Measurements from ENCODE around the gene LHFPL3. TPM values are rescaled to one million over a fixed set of nuclear protein-coding genes. Genes with fewer than 3 reads are reported as not detected.

LHFPL3 gene
- total RNA-seq, 1 experiment from 2014 or later: 0.83 TPM

DNA sequence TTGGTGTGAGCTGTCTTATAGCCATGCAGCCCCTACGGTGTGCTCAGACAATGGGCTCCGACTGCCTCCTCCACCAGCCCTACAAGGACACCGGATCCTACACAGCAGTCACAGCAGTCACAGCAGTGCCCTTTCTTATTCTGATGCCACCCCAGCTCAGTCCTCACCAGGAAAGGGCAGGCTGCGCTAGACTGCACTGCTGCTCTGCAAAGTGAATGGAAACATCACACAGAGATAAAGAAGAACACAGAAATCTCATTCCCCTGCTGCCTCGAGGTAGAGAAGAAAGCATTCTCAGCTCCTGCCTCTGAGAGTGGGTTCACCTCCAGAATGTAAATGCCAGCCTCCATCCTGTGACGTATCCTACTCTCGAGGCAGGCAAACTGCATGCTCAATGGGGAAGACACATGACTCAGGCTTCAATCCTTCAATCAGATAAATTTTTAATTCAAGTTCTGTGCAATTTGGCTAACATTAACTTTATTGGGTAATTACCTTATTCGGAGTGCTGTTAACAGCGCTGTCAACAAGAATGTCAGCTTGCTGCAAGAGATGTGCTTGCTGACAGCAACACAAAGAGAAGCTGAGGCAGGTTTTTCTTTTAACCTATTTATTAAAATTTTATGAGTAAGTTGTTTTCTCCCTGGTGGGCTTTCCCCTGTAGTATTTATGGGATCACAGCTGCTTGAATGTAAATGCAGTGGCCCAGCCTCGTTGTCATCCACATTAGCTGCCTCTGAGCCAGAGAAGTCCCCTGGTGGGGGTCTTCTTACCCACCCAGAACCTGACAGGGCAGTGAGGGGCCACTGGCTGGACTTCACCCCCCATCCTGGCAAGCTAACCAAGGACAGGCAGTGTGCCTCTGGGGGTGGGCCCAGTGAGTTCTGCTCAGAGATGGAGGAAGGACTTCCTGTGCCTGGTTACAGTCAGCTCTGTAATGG is 444.3 kb downstream of the LHFPL3 start (continued):
- TF ChIP-seq, protein P1, sequence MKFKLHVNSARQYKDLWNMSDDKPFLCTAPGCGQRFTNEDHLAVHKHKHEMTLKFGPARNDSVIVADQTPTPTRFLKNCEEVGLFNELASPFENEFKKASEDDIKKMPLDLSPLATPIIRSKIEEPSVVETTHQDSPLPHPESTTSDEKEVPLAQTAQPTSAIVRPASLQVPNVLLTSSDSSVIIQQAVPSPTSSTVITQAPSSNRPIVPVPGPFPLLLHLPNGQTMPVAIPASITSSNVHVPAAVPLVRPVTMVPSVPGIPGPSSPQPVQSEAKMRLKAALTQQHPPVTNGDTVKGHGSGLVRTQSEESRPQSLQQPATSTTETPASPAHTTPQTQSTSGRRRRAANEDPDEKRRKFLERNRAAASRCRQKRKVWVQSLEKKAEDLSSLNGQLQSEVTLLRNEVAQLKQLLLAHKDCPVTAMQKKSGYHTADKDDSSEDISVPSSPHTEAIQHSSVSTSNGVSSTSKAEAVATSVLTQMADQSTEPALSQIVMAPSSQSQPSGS (CRISPR knock-in tag; IDR thresholded peaks at IDR 0.05; ENCODE audit: borderline replicate concordance, low read depth): no peak
- no peak for TF ChIP-seq EMX1 (CRISPR knock-in tag; IDR thresholded peaks at IDR 0.05)
- peak; percentile 84 for TF ChIP-seq ETV6 (CRISPR knock-in tag; IDR thresholded peaks at IDR 0.05)
- TF ChIP-seq ZNF317 (CRISPR knock-in tag; IDR thresholded peaks at IDR 0.05; ENCODE audit: borderline replicate concordance, low read depth): no peak
- no peak for TF ChIP-seq JAZF1 (CRISPR knock-in tag; IDR thresholded peaks at IDR 0.05)
- no peak for TF ChIP-seq TCF7 (CRISPR knock-in tag; IDR thresholded peaks at IDR 0.05; ENCODE audit: low read depth)
- TF ChIP-seq ZNF396 (CRISPR knock-in tag; IDR thresholded peaks at IDR 0.05; ENCODE audit: borderline replicate concordance): no peak
- TF ChIP-seq ZBTB21 (CRISPR knock-in tag; IDR thresholded peaks at IDR 0.05; ENCODE audit: borderline replicate concordance): 0 out of 2 replicates have a peak, but pooled peaks have one; percentile 40
- no peak for TF ChIP-seq NFYB (CRISPR knock-in tag; conservative IDR thresholded peaks at IDR 0.05; ENCODE audit: low read depth)
- 0 out of 2 replicates have a peak, but pooled peaks have one; percentile 22 for TF ChIP-seq SMAD3 (CRISPR knock-in tag; IDR thresholded peaks at IDR 0.05; ENCODE audit: borderline replicate concordance)
- TF ChIP-seq CBFB (CRISPR knock-in tag; IDR thresholded peaks at IDR 0.05; ENCODE audit: low read depth): no peak
- no peak for TF ChIP-seq HMGA2 (CRISPR knock-in tag; IDR thresholded peaks at IDR 0.05)
- no peak for TF ChIP-seq NFATC4 (CRISPR knock-in tag; IDR thresholded peaks at IDR 0.05)
- no peak for TF ChIP-seq IRF2 (CRISPR knock-in tag; IDR thresholded peaks at IDR 0.05; ENCODE audit: borderline replicate concordance, low read depth)
- TF ChIP-seq, protein P2, sequence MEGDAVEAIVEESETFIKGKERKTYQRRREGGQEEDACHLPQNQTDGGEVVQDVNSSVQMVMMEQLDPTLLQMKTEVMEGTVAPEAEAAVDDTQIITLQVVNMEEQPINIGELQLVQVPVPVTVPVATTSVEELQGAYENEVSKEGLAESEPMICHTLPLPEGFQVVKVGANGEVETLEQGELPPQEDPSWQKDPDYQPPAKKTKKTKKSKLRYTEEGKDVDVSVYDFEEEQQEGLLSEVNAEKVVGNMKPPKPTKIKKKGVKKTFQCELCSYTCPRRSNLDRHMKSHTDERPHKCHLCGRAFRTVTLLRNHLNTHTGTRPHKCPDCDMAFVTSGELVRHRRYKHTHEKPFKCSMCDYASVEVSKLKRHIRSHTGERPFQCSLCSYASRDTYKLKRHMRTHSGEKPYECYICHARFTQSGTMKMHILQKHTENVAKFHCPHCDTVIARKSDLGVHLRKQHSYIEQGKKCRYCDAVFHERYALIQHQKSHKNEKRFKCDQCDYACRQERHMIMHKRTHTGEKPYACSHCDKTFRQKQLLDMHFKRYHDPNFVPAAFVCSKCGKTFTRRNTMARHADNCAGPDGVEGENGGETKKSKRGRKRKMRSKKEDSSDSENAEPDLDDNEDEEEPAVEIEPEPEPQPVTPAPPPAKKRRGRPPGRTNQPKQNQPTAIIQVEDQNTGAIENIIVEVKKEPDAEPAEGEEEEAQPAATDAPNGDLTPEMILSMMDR (IDR thresholded peaks at IDR 0.05): no peak

DNA sequence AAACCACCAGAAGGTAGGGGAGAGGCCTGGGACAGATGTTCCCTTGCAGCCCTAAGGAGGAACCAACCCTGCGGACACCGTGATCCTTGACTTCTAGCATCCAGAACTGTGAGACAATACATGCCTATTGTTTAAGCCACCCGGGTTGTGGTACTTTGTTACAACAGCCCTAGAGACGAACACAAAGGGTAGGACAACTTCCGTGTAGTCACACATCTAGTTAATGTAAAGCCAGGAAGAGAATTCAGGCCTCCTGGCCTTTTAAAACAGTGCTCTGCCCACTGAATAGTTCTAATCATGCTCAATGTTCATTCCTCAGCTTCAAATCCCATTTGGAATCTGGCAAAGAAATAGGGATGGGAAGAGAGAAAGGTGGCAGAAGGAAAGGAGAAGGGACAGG is 445.4 kb downstream of the LHFPL3 start:
- no peak for DNase-seq (ENCODE audit: low spot score)
- no peaks in the 10 kb centered on the region for H3K36me3 Mint-ChIP-seq
- TF ChIP-seq, protein P3, sequence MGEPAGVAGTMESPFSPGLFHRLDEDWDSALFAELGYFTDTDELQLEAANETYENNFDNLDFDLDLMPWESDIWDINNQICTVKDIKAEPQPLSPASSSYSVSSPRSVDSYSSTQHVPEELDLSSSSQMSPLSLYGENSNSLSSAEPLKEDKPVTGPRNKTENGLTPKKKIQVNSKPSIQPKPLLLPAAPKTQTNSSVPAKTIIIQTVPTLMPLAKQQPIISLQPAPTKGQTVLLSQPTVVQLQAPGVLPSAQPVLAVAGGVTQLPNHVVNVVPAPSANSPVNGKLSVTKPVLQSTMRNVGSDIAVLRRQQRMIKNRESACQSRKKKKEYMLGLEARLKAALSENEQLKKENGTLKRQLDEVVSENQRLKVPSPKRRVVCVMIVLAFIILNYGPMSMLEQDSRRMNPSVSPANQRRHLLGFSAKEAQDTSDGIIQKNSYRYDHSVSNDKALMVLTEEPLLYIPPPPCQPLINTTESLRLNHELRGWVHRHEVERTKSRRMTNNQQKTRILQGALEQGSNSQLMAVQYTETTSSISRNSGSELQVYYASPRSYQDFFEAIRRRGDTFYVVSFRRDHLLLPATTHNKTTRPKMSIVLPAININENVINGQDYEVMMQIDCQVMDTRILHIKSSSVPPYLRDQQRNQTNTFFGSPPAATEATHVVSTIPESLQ (CRISPR knock-in tag; IDR thresholded peaks at IDR 0.05): no peak
- TF ChIP-seq CREM (CRISPR knock-in tag; IDR thresholded peaks at IDR 0.05) (no peak), SMAD4 (CRISPR knock-in tag; IDR thresholded peaks at IDR 0.05) (no peak), NR2C2 (CRISPR knock-in tag; IDR thresholded peaks at IDR 0.05) (no peak), NFYB (CRISPR knock-in tag; conservative IDR thresholded peaks at IDR 0.05; ENCODE audit: low read depth) (no peak), KAT7 (CRISPR knock-in tag; IDR thresholded peaks at IDR 0.05; ENCODE audit: borderline replicate concordance) (no peak)
- TF ChIP-seq, protein P4, sequence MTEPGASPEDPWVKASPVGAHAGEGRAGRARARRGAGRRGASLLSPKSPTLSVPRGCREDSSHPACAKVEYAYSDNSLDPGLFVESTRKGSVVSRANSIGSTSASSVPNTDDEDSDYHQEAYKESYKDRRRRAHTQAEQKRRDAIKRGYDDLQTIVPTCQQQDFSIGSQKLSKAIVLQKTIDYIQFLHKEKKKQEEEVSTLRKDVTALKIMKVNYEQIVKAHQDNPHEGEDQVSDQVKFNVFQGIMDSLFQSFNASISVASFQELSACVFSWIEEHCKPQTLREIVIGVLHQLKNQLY (CRISPR knock-in tag; IDR thresholded peaks at IDR 0.05): no peak
- TF ChIP-seq, protein P5, sequence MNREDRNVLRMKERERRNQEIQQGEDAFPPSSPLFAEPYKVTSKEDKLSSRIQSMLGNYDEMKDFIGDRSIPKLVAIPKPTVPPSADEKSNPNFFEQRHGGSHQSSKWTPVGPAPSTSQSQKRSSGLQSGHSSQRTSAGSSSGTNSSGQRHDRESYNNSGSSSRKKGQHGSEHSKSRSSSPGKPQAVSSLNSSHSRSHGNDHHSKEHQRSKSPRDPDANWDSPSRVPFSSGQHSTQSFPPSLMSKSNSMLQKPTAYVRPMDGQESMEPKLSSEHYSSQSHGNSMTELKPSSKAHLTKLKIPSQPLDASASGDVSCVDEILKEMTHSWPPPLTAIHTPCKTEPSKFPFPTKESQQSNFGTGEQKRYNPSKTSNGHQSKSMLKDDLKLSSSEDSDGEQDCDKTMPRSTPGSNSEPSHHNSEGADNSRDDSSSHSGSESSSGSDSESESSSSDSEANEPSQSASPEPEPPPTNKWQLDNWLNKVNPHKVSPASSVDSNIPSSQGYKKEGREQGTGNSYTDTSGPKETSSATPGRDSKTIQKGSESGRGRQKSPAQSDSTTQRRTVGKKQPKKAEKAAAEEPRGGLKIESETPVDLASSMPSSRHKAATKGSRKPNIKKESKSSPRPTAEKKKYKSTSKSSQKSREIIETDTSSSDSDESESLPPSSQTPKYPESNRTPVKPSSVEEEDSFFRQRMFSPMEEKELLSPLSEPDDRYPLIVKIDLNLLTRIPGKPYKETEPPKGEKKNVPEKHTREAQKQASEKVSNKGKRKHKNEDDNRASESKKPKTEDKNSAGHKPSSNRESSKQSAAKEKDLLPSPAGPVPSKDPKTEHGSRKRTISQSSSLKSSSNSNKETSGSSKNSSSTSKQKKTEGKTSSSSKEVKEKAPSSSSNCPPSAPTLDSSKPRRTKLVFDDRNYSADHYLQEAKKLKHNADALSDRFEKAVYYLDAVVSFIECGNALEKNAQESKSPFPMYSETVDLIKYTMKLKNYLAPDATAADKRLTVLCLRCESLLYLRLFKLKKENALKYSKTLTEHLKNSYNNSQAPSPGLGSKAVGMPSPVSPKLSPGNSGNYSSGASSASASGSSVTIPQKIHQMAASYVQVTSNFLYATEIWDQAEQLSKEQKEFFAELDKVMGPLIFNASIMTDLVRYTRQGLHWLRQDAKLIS (CRISPR knock-in tag; IDR thresholded peaks at IDR 0.05; ENCODE audit: borderline replicate concordance): no peak
- TF ChIP-seq, protein P6, sequence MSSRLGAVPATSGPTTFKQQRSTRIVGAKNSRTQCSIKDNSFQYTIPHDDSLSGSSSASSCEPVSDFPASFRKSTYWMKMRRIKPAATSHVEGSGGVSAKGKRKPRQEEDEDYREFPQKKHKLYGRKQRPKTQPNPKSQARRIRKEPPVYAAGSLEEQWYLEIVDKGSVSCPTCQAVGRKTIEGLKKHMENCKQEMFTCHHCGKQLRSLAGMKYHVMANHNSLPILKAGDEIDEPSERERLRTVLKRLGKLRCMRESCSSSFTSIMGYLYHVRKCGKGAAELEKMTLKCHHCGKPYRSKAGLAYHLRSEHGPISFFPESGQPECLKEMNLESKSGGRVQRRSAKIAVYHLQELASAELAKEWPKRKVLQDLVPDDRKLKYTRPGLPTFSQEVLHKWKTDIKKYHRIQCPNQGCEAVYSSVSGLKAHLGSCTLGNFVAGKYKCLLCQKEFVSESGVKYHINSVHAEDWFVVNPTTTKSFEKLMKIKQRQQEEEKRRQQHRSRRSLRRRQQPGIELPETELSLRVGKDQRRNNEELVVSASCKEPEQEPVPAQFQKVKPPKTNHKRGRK (CRISPR knock-in tag; IDR thresholded peaks at IDR 0.05; ENCODE audit: borderline replicate concordance): no peak
- no peak overlapping the region for H3K4me3 Mint-ChIP-seq
- H3K27ac Mint-ChIP-seq: no peak overlapping the region
- ATAC-seq: no peak
- POLR2A ChIA-PET: no interaction called here
- H3K4me1 Mint-ChIP-seq: peaks cover 31% of the 10 kb centered on the region
- H3K9me3 Mint-ChIP-seq: peaks cover 3% of the 10 kb centered on the region
- CTCF ChIA-PET: interaction anchor here (1.0 to 1.2 kb wide), 3 partner anchors 74 to 144 kb away, joined by 3 to 4 read pairs (median 4); no protein-coding TSS in a partner anchor
- no peaks in the 10 kb centered on the region for H3K27me3 Mint-ChIP-seq (ENCODE audit: low read depth)

Data from WTC11 (cell line).